Mucosa of stomach (tissue), 1 donor: Measurements from ENCODE around the gene ADSS1.

Experiments
- H3K27me3 ChIP-seq: one replicate; pipeline ENCODE4 v1.7.0; 2013; ENCODE audit warnings: mild to moderate bottlenecking, low read length; ENCODE audit not compliant: control insufficient read depth, insufficient read depth
- H3K36me3 ChIP-seq: one replicate; pipeline ENCODE4 v1.7.0; 2013; ENCODE audit warnings: low read length; ENCODE audit not compliant: control insufficient read depth, insufficient read depth
- H3K4me1 ChIP-seq: one replicate; pipeline ENCODE4 v1.7.0; 2013; ENCODE audit warnings: mild to moderate bottlenecking, low read length; ENCODE audit not compliant: control insufficient read depth, insufficient read depth
- H3K4me3 ChIP-seq: one replicate; pipeline ENCODE4 v1.7.0; 2013; ENCODE audit warnings: low read length
- H3K9ac ChIP-seq: one replicate; pipeline ENCODE4 v1.7.0; 2013; ENCODE audit warnings: mild to moderate bottlenecking, low read length, moderate library complexity
- H3K9me3 ChIP-seq: one replicate; pipeline ENCODE4 v1.7.0; 2013; ENCODE audit warnings: mild to moderate bottlenecking, low read length, moderate library complexity; ENCODE audit not compliant: control insufficient read depth
- donor health status: Pancreatic carcinoma.

Gene ADSS1

DNA sequence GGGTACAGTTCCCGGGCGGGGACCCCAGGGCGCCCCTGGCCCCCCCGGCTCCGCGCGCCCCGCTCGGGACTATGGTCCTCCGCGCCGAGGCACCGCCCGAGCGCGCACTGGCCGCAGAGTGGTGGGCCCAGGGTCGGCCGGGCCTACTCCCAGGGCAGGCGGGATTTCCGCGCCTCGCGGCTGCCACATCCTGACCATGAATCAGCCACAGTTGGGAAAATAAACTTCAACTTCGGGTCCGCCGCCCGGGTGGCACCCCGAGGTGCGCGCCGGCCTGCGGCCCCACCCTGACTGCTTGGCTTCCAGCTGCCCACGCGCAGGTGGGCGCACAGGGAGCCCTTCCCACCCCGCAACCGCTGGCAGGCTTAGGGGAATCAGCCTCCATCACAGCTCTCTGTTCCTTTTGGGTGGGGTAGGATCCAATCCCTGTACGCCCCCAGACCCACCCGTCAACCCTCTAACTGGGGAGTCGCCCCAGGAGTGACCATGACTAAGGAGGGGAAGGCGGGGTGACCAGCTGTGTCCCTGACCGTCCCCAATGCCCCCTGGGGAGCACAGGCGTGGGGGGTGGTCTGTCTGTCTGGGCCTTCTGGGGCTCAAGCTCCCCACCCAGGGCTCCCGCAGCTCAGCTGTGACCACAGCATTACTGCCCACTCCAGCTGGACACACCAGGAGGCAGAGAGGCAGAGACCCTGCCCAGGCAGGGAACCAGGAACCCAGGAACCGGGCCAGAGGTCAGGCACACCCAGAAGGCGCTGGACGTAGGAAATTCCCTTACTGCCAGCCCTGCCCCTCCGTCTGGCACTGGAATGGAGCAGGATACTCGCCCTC, 33.9 kb upstream of the ADSS1 start:
- Histone ChIP-seq H3K9ac (peak overlapping the region; percentile 98), H3K27me3 (no peaks in the 10 kb centered on the region), H3K4me3 (peak overlapping the region; percentile 96), H3K9me3 (no peaks in the 10 kb centered on the region), H3K36me3 (no peaks in the 10 kb centered on the region), H3K4me1 (peaks cover 77% of the 10 kb centered on the region)

DNA sequence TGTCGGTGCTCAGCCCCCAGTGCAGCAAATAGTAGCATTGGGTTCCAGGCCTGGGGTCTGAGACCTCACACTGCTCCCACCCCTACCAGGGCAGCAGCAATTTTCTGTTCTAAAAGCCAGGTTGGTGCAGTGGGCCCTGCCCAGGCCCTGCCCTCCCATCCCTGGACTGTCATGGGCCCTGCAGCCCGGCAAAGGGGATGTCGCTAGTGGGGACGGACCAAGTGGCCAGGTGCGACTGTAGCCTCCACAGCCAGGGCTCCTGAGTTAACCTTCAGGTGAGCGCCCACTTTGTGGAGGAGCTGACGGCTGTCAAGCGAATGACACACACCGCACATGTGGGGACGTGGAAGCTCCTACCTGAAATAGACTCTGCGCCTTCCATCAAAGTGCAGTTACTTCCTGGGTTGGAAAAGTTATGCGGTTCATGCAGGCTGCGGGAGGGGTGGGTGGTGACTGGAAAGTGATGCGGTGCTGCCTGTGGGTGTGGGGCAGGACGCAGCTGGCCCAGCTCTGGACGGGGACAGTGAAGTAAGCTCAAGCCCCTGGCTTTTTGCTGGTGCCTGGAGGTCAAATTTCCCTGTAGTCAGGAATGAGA, 33.1 kb upstream of the ADSS1 start:
- Histone ChIP-seq H3K9me3 (no peaks in the 10 kb centered on the region), H3K9ac (peak overlapping the region; percentile 98), H3K4me1 (peaks cover 86% of the 10 kb centered on the region), H3K4me3 (peak overlapping the region; percentile 96), H3K27me3 (no peaks in the 10 kb centered on the region), H3K36me3 (no peaks in the 10 kb centered on the region)

DNA sequence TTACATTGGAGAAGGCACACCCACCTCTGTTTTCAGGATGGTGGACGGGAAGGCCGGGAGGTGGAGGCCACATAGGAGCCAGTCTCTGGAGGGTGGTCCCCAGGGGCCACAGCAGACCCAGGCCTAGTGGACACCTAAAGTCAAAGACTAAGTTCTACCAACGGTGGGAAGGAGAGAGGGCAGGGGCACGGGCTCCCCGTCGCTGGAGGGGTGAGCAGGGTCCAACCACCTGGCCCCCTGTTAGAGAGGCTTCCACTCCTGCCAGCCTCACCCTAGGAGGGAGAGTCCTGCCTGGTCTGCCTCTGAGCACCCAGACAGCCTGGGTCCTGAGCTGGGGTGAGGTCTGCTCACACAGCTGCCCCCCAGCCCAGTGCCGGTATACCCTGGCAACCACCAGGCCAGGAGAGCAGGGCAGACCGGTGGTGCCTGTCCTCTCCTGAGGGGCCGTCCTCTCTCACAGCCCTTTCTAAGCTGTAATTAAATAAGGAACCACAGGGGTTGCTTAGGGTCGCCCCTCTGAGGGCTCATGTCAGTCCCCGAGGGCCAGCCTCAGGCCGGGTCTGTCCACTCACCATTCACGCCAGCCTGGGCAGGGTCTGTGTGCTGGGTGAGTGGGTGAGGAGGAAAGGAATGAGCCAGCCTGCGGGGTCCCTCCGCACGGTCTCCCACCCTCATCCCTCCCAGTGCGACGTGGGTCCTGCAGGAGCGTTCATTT, 32.3 kb upstream of the ADSS1 start:
- Histone ChIP-seq H3K9ac (peak overlapping the region; percentile 53), H3K9me3 (no peaks in the 10 kb centered on the region), H3K4me3 (no peak overlapping the region), H3K4me1 (peaks cover 88% of the 10 kb centered on the region), H3K27me3 (no peaks in the 10 kb centered on the region), H3K36me3 (no peaks in the 10 kb centered on the region)

DNA sequence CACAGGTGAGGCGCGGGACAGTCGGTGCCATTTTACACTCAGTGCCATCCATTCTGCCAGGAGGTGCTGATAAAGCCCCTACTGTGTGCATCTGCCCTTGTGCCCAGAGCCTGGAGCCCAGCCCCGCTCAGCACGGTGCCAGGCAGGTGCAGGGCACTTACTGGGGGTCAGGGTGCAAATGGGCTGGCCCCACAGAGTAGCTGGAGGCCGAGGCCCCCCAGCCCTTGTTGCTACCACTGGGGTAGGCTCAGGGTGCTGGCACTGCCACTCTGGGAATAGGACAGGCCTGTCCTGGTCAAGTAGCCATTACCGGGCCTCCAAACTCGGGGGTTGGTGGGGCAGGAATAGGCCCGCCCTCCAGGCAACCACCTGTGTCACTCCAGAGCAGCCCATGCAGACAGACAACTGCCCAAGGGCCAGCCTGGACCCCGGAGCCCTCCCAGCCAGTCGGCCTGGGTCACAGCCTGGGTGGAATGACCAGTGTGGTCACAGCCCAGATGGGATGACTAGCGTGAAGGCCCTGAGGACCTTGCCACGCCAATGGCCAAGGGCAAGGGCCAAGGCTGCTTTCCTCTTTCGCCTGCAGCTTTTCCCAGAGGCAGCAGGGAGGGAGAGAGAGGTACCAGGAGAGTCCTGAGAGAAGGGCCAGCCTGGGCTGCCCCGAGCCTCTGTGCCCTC, 31.6 kb upstream of the ADSS1 start:
- no peaks in the 10 kb centered on the region for H3K9me3 ChIP-seq
- H3K4me3 ChIP-seq = no peak overlapping the region
- peaks cover 88% of the 10 kb centered on the region for H3K4me1 ChIP-seq
- no peaks in the 10 kb centered on the region for H3K27me3 ChIP-seq
- no peaks in the 10 kb centered on the region for H3K36me3 ChIP-seq
- H3K9ac ChIP-seq = peak overlapping the region; percentile 39

DNA sequence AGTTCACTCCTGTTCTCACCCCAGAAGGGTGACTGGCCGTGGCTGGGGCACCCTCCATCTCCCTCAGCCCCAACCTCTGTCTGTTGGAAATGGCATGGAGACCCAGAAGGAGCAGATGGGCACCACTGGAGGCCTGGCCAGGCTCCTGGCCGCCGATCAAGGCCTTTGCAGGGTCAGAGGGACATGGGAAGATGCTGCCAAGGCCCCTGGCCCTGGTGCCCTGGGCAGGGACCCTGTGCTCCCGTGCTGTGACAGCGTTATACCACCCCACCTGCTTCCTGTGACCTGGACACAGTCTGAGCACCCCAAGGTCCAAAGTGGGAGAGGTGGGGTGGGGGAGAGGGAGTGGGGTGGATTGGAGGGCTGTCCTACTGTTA, 31.1 kb upstream of the ADSS1 start:
- Histone ChIP-seq H3K27me3 (no peaks in the 10 kb centered on the region), H3K9ac (peak overlapping the region; percentile 39), H3K36me3 (no peaks in the 10 kb centered on the region), H3K9me3 (no peaks in the 10 kb centered on the region), H3K4me1 (peaks cover 88% of the 10 kb centered on the region), H3K4me3 (no peak overlapping the region)

DNA sequence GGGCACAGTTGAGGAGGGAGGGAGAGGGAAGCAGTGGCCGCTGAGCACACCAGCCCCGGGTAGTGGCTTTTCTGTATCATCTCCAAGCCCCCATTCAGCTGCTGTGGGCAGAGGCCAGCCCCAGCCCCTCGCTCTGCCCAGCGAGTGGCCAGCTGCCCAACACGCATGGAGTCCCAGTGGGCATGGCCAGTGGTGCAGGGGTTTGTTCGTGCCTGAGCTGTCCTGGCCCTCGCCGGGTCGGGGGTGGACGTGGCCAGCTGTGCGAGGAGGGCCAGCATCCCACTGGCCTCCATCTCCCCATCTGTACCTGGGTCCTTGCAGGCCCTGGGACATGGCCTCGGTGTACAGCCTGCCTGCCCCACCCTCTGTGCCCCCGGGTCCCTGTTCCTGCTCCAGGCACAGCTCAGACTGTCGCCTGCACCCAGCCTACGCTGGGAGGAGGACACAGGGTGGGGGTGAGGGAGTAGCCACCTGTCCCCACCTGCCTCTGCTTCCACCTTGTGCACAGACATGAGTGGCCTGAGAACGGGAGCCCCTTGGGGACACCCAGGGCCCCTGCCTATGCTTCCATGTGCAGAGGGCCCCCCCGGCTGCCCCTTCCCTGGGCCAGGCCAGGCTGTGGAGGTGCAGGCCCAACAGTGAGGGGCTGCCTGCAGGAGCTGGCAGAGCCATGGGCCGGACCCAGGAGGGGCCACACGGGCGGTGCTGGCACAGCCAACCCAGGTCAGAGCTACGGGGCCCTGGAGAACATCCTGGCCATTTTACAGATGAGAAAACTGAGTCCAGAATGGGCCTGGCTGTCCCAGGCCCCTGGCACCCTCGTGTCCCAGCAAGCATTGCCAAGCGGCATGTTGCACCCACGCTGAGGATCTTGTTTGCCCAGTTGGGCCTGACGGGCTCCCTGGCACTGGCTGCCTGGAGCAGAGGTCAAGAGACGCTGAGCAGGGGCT, 30.3 kb upstream of the ADSS1 start:
- Histone ChIP-seq H3K9ac (peak overlapping the region; percentile 53), H3K9me3 (no peaks in the 10 kb centered on the region), H3K36me3 (no peaks in the 10 kb centered on the region), H3K27me3 (no peaks in the 10 kb centered on the region), H3K4me3 (no peak overlapping the region), H3K4me1 (peaks cover 90% of the 10 kb centered on the region)

DNA sequence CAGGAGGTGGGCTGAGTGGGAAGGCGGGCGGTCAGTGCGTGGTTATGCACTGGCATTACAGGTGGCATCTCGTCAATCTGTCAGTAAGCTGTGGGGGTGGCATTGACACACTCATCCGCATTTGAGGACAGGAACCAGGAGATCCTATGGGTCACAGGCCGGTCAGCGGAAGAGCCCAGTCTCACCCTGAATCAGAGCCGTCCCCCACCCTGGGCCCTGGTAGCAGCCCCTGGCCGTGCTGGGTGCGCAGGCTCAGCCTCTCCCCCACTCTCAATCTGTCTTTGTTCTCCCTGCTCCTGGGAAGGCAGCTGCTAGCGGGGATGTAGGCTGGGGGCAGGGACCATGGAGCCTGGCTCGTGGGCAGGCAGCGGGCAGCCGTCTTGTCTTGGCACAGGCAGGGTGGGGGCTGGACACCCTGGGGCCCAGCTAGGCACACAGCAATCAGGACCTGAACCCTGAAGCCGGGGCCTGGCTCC, 29.5 kb upstream of the ADSS1 start:
- Histone ChIP-seq H3K4me1 (peaks cover 90% of the 10 kb centered on the region), H3K36me3 (no peaks in the 10 kb centered on the region), H3K9me3 (no peaks in the 10 kb centered on the region), H3K9ac (peak overlapping the region; percentile 53), H3K4me3 (no peak overlapping the region), H3K27me3 (no peaks in the 10 kb centered on the region)

DNA sequence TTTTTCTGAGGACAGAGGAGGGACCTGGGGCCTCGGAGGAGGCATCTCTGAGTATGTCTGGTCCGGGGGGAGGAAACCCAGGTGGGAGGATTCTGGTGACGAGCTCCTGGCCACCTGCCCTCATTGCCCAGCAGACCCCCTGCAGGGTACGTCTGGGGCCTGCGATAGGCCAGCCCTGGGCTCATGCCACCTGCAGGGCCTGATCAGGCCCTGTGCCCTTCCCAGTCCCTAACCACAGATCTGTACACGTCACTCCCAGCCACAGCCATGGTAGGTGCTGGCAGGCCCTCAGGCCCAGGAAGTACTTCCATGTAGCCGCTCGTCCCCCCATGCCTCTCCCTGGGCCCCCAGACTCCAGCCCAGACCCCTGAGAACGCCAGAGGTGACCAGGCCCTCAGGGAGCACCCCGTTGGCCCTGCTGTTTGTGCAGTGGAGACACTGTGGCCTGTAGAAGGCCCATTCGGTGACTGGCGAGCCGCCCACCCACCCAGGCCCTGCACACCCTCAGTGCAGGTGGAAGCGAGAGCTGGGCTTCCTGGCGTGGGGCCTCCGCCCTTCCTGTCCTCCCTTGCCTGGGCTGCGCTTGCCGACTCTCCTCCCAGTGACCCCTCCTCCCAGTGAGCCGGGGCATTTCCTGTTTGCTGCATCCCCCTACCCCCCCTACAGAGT, 28.9 kb upstream of the ADSS1 start:
- H3K9ac ChIP-seq = peak overlapping the region; percentile 53
- no peaks in the 10 kb centered on the region for H3K36me3 ChIP-seq
- H3K9me3 ChIP-seq = no peaks in the 10 kb centered on the region
- peaks cover 89% of the 10 kb centered on the region for H3K4me1 ChIP-seq
- no peaks in the 10 kb centered on the region for H3K27me3 ChIP-seq
- H3K4me3 ChIP-seq = no peak overlapping the region

DNA sequence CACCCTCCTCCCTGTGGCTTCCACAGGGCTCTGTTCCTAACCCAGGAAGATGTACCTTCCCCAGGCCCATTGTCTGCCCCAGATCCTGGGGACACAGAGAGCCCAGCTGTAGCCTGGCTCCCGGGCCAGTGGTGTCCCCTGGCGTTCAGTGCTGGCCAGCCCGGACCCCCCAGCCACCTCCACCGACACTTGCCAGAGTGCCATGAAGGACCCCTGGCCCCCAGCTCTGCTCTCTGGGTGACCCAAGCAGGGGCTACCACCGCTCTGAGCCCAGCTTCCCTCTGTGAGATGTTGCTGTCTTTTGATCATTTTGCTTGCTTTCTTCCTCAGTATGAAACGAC, 28.4 kb upstream of the ADSS1 start:
- no peaks in the 10 kb centered on the region for H3K9me3 ChIP-seq
- no peaks in the 10 kb centered on the region for H3K36me3 ChIP-seq
- no peak overlapping the region for H3K4me3 ChIP-seq
- no peaks in the 10 kb centered on the region for H3K27me3 ChIP-seq
- H3K9ac ChIP-seq = peak overlapping the region; percentile 53
- H3K4me1 ChIP-seq = peaks cover 84% of the 10 kb centered on the region

DNA sequence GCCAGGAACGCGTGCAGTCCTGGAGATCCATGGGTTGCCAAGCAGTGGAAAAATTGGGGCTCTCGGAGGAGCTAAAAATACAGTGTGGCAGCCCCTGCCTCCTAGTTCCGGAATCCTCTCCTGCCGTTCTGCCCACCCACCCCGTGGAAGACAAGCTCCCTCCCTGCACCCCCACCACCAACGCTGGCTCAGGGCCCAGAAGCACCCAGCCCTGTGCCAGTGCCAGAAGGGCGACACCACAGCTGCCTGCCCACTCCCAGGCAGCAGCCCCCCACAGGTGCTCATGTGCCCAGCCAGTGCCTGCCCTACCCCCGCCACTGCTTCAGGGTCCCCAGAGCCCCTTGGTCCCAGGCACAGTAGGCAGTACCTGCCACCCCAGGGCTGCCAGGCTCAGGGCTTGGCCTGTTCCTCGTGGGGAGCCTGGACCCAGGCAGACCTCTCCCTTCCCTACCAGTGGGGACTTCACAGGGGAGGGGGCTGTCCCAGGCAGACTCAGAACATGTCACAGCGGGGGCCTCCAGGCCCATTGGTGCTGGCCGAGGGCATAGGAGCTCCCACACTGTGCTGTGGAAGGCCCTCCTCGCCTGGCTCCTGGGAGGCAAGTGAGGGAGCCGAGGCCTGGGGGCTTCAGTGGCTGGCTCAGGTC, 27.2 kb upstream of the ADSS1 start:
- Histone ChIP-seq H3K9ac (peak overlapping the region; percentile 34), H3K4me1 (peaks cover 73% of the 10 kb centered on the region), H3K36me3 (no peaks in the 10 kb centered on the region), H3K27me3 (no peaks in the 10 kb centered on the region), H3K4me3 (no peak overlapping the region), H3K9me3 (no peaks in the 10 kb centered on the region)
